Neural crest cell (in vitro differentiated cells): ENCODE results near the gene COL4A1. TPM values are rescaled to one million over a fixed set of nuclear protein-coding genes. Genes with fewer than 3 reads are reported as not detected.

Source experiments
- DNase-seq: peaks from one replicate; pipeline ENCODE4 v3.0.0; 2021; ENCODE audit warnings: low read depth, mixed read lengths, low spot score
- H3K27ac Mint-ChIP-seq: one replicate; pipeline ENCODE4 v1.8.0; 2021; ENCODE audit warnings: mild to moderate bottlenecking, mixed read lengths; ENCODE audit not compliant: unreplicated experiment
- H3K27me3 Mint-ChIP-seq: 2 replicates; pipeline ENCODE4 v1.8.0; 2021; ENCODE audit warnings: low read depth, mild to moderate bottlenecking, mixed read lengths
- H3K36me3 Mint-ChIP-seq: 2 replicates; pipeline ENCODE4 v1.8.0; 2021; ENCODE audit warnings: low read depth, mild to moderate bottlenecking, mixed read lengths
- H3K4me1 Mint-ChIP-seq: 2 replicates; pipeline ENCODE4 v1.8.0; 2021; ENCODE audit warnings: mixed read lengths
- H3K4me3 Mint-ChIP-seq: one replicate; pipeline ENCODE4 v1.8.0; 2021; ENCODE audit warnings: mild to moderate bottlenecking, mixed read lengths
- H3K9me3 Mint-ChIP-seq: 2 replicates; pipeline ENCODE4 v1.8.0; 2021; ENCODE audit warnings: mixed read lengths
- total RNA-seq: library from RNA; stranded (reverse); gene quantifications from 2 replicates; pipeline ENCODE4 v1.2.1, GENCODE V29; 2021
- TF ChIP-seq, protein P1 (sequence below): fragments of 200-600 bp; sonication (generic); conservative IDR thresholded peaks from 2 replicates; pipeline ENCODE4 v1.5.0; 2021; ENCODE audit warnings: antibody characterized with exemption, mild to moderate bottlenecking

COL4A1 gene
- total RNA-seq, 1 donor from 2014 or later, result 65.5 TPM

DNA sequence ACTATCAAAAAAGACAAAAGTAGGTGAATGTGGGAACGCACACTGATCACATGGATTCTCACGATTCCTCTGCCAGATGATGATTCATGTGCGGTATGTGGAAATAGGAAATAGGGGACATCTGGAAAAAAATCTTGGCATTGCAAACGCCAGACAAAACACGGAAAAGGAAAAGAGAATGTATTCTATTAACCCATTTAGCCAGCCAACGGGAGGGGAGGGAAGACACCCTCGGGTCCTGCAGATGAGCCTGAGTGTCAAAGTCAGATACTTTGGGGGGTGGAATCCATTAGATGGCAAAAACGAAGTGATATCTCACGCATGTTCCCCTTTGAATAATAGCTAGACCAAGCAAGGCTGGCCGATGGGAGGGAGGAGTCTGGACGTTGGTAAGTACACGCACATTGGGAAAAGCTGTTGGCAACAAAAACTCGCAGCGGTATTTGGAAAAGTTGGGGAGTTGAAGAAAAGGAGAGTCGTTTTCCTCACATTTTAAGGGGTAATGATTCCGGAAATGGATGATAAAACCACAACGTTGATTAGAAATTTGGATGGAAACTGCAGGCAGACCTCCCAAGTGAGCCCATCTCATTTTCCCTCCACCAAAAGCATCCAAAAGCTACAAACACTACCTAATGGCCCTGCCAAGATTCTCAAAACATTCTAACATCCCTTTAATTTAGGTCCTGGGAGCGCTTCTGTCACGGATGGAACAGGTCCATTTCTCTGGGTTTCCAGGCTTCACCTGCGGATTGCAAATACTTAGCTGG is 73.6 kb downstream of the COL4A1 start:
- Mint-ChIP-seq H3K27me3 (no peaks in the 10 kb centered on the region), H3K4me3 (no peak overlapping the region), H3K27ac (no peak overlapping the region), H3K9me3 (no peaks in the 10 kb centered on the region), H3K36me3 (no peaks in the 10 kb centered on the region), H3K4me1 (peaks cover 6% of the 10 kb centered on the region)
- TF ChIP-seq, protein P1, sequence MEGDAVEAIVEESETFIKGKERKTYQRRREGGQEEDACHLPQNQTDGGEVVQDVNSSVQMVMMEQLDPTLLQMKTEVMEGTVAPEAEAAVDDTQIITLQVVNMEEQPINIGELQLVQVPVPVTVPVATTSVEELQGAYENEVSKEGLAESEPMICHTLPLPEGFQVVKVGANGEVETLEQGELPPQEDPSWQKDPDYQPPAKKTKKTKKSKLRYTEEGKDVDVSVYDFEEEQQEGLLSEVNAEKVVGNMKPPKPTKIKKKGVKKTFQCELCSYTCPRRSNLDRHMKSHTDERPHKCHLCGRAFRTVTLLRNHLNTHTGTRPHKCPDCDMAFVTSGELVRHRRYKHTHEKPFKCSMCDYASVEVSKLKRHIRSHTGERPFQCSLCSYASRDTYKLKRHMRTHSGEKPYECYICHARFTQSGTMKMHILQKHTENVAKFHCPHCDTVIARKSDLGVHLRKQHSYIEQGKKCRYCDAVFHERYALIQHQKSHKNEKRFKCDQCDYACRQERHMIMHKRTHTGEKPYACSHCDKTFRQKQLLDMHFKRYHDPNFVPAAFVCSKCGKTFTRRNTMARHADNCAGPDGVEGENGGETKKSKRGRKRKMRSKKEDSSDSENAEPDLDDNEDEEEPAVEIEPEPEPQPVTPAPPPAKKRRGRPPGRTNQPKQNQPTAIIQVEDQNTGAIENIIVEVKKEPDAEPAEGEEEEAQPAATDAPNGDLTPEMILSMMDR, result no peak
- no peak for DNase-seq

DNA sequence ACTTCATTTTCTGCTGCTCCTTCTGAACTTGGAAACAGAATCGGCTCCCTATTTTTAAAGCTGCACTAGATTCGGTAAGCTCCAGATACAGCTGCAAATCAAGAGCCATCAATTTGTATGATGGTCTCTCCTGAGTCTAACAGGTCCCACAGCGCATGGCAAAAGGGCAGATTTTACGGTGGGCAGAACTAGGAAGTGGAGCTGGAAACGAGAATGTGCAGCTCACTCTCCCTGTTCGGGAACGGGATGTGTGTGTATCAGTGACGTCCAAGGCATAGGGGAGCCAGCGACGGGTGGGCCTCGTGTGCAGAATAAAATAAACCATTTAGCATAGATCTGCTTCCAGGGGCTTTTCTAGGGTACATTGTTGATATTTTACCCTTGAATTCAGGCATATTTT is 74.2 kb downstream of the COL4A1 start:
- Mint-ChIP-seq H3K4me1 (peaks cover 6% of the 10 kb centered on the region), H3K4me3 (no peak overlapping the region), H3K27ac (no peak overlapping the region), H3K27me3 (no peaks in the 10 kb centered on the region), H3K9me3 (no peaks in the 10 kb centered on the region), H3K36me3 (no peaks in the 10 kb centered on the region)
- DNase-seq, result no peak
- TF ChIP-seq, protein P1, result no peak

DNA sequence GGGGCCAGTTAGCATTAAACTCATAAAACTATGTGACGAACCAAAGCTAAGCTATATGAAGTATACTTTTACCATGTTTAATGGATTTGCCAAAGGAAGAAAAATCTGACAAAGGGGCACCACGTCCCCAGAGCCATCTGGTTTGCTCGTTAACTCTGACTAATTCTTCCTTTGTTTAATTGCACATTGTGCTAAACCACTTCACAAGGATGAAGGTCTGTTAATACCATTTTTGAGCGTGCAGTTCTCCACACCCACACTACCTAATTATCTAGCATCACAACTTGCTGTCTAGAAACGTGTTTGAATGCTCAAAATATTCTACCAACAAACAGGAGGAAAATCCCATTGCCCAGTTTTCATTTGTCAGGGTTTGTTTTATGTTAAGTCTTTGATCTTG is 74.8 kb downstream of the COL4A1 start:
- TF ChIP-seq, protein P1, result no peak
- no peak for DNase-seq
- Mint-ChIP-seq H3K4me3 (no peak overlapping the region), H3K36me3 (no peaks in the 10 kb centered on the region), H3K27ac (no peak overlapping the region), H3K9me3 (no peaks in the 10 kb centered on the region), H3K4me1 (peaks cover 6% of the 10 kb centered on the region), H3K27me3 (no peaks in the 10 kb centered on the region)

DNA sequence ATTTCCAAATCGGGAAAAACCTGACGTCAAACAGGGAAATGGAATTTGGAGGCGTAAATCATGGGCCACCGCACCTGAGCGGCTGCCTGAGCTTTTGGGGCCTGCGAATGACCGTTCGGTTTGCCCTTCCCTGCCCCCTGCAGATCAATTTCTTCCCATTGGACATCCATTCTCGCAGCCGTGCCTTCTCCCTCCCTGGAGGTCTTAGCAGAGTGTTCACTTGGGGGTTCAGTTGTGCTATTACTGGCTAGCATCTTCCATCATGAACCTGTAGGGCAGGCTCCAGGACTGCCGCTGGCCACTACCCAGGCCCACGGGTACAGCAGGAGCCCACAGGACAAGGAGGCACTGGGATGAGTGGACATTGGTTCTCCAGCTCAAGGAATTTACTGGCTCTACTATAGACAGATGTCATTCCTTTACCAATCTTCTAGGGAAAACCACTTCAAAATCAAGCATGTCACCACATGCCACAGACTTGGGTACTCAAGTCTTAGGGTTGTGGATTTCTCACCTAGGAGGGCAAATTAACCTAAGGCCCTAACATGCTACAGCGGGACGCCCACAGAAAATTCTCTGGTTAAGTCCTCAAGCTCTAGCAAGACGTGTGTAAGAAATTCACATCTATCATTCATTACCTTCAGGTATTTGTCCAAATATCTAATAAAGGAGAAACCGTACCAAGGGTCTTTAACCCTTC is 75.5 kb downstream of the COL4A1 start:
- Mint-ChIP-seq H3K27ac (no peak overlapping the region), H3K27me3 (no peaks in the 10 kb centered on the region), H3K9me3 (no peaks in the 10 kb centered on the region), H3K4me1 (peaks cover 6% of the 10 kb centered on the region), H3K36me3 (no peaks in the 10 kb centered on the region), H3K4me3 (no peak overlapping the region)
- TF ChIP-seq, protein P1, result no peak
- no peak for DNase-seq

DNA sequence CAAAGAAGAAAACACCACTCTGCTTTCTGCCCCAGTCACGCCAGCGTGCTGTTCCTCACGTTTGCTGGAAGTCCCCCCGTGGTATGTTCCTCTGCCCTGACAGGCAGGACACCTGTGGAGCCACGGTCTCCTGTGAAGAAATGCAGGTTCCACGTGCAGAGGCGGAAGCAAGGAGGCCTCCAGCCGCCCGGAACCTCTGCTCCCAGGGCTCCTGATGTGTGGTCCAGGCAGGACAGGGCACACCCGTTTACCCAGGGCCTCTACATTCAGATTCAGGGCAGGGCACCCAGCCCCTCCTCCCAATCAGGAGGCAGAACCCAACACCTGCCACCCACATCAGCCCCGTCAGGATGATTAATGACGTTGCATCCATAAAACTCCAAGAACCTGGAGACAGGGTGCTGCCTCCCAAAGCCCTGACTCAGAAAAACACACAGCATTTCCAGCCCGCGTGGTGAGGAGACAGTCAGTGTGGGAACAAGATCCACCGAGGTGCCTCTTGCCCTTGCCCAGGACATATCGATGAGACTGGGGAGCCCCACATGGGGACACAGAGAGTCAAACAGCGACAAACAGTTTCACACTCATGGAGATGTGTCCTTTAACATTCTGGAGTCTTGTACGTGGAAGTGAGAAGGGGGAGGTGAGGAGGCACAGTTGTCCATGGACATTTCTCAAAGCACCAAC is 76.2 kb downstream of the COL4A1 start:
- H3K36me3 Mint-ChIP-seq, result no peaks in the 10 kb centered on the region
- TF ChIP-seq, protein P1, result no peak
- H3K9me3 Mint-ChIP-seq, result no peaks in the 10 kb centered on the region
- no peak overlapping the region for H3K4me3 Mint-ChIP-seq
- no peaks in the 10 kb centered on the region for H3K27me3 Mint-ChIP-seq
- DNase-seq, result no peak
- peaks cover 13% of the 10 kb centered on the region for H3K4me1 Mint-ChIP-seq
- H3K27ac Mint-ChIP-seq, result no peak overlapping the region
